GM21786 (cell line): Measurements from ENCODE around the gene IRX1.

Source experiments
- ATAC-seq: cut with Tn5 transposase; IDR thresholded peaks from one replicate; pipeline ENCODE4 v1.9.1; 2021; ENCODE audit not compliant: unreplicated experiment

IRX1 gene

DNA sequence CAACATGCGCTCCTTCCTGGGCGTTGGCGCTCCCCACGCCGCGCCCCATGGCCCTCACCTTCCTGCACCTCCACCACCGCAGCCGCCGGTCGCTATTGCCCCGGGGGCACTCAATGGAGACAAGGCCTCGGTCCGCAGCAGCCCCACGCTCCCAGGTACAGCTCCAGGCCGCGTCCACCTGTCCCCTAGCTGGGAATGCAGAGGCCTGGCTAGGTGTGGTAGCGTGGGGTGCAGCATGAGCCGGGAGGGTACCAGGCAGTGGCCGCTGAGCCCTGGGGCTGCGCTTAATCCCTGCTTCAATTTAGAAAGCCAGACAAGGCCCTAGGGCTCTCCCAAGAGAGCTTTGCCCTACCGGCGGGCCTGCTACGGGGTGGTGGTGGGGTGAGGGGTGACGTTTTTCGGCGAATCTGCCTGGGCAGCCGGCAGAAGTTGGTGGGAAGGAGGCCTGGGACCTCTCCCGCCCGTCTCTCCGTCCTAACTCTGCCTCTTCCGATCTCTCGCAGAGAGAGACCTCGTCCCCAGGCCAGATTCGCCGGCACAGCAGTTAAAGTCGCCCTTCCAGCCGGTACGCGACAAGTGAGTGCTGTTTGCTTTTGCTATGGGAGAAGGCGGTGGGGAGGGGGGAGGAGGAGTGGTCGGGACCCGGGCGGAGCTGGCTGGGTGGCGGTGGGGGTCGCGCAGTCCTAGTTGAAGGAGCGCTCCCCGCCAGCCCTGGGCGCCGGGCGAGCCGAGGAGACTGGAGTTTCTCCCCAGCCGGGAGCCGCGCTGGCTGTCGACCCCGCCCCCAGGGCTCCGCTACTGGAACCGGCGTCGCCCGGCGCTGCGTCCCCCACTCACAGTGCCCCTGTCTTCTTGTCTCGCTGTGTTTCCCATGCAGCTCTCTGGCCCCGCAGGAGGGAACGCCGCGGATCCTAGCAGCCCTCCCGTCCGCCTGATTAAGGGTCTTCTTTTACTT lies 4.8 kb downstream of the IRX1 start:
- no peak for ATAC-seq

GRCh38 chr5:3601061-3601710 lies 5.6 kb downstream of the IRX1 start:
- no peak for ATAC-seq

- ATAC-seq = no peak
Measured at GRCh38 chr5:3601911-3602782, 6.5 kb downstream of the IRX1 start.

- ATAC-seq = no peak
Measured at GRCh38 chr5:3602785-3603502, 7.3 kb downstream of the IRX1 start.

- ATAC-seq = no peak
Measured at GRCh38 chr5:3604501-3604900, 8.9 kb downstream of the IRX1 start.

- no peak for ATAC-seq
Measured at GRCh38 chr5:3605298-3606010, 9.8 kb downstream of the IRX1 start.

- no peak for ATAC-seq
Measured at GRCh38 chr5:3606121-3606831, 10.6 kb downstream of the IRX1 start.

GRCh38 chr5:3607541-3608181 lies 12.0 kb downstream of the IRX1 start:
- ATAC-seq = no peak

DNA sequence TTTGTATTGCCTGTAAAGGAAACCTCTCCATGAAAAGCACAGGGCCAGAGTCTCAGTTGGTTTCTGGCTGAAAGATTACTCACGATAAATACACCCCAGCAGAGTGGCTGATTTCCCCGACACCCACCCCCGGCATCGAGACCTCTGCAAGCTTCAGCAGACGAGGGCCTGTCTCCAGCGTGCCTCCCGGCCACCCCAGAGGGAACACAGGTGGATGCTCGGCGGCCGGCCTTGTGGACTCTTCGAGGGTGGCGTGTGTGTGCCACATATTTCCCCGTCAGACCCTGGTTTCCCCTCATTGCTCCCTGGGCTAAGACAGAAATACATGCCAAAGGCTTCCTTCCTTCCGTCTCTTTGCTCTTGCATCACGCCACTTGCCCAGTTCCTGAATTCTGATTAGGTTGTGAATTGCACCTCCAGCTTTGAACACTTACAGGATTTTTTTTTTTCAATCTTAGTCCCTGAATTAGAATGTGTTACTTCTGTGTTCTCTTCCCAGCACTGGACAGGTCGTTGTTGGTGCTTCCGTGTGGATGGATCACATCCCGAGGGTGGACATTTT lies 13.6 kb downstream of the IRX1 start:
- no peak for ATAC-seq

- no peak for ATAC-seq
Measured at GRCh38 chr5:3612591-3613042, 17.0 kb downstream of the IRX1 start.

GRCh38 chr5:3613726-3614125 lies 18.1 kb downstream of the IRX1 start:
- ATAC-seq = no peak

DNA sequence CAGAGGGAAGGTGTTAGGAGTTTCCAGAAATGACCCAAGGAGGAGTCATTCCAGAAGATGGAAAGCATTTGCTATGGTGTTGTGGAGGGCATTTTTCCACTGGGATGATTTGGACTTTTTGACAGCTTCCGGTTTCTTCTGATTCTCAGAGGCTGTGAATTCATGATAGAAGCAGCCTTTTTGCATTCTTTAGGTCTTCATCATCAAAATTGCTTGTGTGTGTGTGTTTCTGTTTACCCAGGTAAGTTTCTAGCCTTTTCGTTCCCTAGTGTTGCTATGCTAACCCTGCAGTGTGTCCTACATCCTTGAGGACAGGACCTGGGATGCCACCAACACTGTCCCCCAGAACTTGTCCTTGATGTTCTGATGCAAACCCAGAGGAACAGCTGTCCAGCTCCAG lies 19.6 kb downstream of the IRX1 start:
- ATAC-seq = no peak

- no peak for ATAC-seq
Measured at GRCh38 chr5:3615829-3616228, 20.2 kb downstream of the IRX1 start.

DNA sequence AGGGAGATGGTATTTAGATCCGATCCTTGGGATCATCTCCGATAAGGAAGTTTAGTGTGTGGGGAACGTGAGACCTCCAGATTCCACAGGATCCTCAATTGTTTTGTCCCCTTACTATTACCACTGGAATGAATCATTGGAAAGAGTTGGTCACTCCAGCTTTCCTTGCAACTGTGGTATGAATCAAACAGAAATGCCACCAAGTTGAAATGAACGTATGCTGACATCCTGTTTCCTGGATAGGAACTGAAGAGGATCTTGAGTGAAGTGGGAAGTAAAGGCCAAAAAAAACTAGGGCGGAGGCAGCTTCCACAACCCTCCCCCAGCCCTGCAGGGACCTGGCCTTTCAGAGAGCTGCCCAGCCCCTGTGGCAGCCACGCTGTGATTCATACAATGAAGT lies 23.9 kb downstream of the IRX1 start:
- ATAC-seq = no peak

DNA sequence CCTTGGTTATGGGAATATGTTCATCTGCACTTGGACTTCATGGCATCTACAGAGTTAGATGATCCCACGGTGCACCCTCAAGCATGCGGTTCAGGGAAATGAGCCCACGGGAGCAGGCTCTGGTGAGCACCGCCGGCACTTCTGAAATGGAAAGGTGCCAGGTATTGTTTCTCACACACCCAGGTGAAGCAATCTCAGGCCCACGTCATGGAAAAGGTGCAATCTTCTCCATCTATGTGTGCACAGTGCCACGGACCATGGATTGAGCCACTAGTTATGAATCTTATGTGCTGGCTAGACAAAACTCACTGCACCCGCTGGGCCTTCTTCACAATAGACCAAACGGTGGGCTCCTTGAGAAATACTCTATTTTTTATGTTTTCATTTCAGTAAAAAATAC lies 27.3 kb downstream of the IRX1 start:
- ATAC-seq = no peak

- ATAC-seq = no peak
Measured at GRCh38 chr5:3625626-3626025, 30.0 kb downstream of the IRX1 start.

GRCh38 chr5:3634061-3634460 lies 38.4 kb downstream of the IRX1 start:
- ATAC-seq = no peak

GRCh38 chr5:3639175-3639574 lies 43.5 kb downstream of the IRX1 start:
- no peak for ATAC-seq

- no peak for ATAC-seq
Measured at GRCh38 chr5:3642231-3642630, 46.6 kb downstream of the IRX1 start.
